GM12865 (cell line): ENCODE data around the gene RFNG.
A peak's percentile ranks its signal among the peaks of the same experiment; 100 is the strongest.

Source experiments
- DNase-seq: peaks from one replicate; pipeline ENCODE4 v3.0.0; 2010; ENCODE audit warnings: low read depth
- H3K4me3 ChIP-seq: 2 replicates; pipeline ENCODE4 v1.5.1; 2011; ENCODE audit warnings: mild to moderate bottlenecking, low read depth, low read length, control low read depth
- TF ChIP-seq, protein P1 (sequence below): IDR thresholded peaks from 2 replicates; pipeline ENCODE4 v1.5.1; 2011; ENCODE audit warnings: low read length, control low read depth, low read depth, inconsistent platforms; ENCODE audit not compliant: insufficient read depth; ENCODE audit errors: missing control alignments

RFNG gene

GRCh38 chr17:82097919-82098168 lies 46.2 kb upstream of the RFNG start:
- H3K4me3 ChIP-seq: peak overlapping the region; percentile 94
- DNase-seq: no peak
- TF ChIP-seq, protein P1, sequence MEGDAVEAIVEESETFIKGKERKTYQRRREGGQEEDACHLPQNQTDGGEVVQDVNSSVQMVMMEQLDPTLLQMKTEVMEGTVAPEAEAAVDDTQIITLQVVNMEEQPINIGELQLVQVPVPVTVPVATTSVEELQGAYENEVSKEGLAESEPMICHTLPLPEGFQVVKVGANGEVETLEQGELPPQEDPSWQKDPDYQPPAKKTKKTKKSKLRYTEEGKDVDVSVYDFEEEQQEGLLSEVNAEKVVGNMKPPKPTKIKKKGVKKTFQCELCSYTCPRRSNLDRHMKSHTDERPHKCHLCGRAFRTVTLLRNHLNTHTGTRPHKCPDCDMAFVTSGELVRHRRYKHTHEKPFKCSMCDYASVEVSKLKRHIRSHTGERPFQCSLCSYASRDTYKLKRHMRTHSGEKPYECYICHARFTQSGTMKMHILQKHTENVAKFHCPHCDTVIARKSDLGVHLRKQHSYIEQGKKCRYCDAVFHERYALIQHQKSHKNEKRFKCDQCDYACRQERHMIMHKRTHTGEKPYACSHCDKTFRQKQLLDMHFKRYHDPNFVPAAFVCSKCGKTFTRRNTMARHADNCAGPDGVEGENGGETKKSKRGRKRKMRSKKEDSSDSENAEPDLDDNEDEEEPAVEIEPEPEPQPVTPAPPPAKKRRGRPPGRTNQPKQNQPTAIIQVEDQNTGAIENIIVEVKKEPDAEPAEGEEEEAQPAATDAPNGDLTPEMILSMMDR: no peak

DNA sequence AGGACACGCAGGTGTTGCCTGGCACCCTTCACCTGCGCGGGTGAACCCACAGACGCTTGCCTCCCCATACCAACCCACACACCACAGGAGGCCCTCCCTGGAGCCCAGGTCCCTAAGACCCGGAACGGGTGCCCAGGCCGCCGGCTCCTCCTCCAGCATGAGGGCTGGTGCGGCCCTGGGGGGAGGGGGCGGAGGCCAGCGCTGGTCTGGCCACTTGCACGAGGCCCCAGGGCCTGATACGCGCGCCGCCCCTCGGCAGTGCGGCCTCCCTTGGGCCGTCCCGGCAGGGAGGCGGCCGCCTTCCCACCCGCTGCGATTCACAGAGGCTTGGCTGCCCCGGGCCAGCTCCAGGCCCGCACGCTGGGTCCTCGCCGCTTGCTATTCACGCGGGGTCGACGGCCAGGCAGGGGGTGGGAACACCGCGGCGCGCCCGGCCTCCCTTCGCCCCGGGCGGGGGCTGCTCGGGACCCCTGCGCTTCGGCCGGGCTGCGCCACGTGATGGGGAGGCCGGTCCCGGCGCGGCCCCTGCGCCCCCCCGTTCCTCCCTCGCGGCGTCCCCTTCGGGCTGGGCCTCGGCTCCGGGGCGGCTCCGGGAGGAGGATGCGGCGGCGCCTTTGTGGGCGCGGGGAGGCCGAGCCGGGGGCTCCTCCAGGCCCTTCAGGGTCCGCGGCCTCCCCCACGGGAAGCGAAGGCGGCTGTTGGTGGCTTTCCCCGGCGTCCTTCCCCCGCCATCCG lies 45.7 kb upstream of the RFNG start:
- H3K4me3 ChIP-seq: peak overlapping the region; percentile 94
- peak; percentile 49 for DNase-seq
- TF ChIP-seq, protein P1: no peak

DNA sequence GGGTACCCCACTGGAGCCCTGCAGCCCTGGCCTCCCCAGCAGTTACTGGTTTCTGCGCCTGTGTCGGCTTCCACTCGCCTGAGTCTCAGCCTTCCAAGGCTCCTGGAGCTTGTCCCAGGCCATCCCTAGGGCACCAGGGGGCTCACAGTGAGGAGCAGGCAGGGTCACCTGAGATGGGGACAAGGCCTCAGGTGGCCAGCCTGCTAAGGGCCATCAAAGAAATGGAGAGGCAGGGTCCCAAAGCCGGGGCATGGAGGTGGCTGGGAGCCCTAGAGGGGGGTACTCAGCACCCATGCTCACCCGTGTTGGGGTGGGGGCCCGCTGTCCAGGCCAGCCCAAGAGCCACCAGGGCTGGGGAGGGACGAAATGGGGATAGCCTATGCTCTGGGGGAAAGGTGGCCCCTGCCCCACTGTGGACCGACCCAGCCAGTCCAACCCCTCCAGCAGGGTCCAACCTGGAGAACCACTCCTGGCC lies 45.1 kb upstream of the RFNG start:
- peak overlapping the region; percentile 94 for H3K4me3 ChIP-seq
- peak; percentile 10 for DNase-seq
- TF ChIP-seq, protein P1: no peak

DNA sequence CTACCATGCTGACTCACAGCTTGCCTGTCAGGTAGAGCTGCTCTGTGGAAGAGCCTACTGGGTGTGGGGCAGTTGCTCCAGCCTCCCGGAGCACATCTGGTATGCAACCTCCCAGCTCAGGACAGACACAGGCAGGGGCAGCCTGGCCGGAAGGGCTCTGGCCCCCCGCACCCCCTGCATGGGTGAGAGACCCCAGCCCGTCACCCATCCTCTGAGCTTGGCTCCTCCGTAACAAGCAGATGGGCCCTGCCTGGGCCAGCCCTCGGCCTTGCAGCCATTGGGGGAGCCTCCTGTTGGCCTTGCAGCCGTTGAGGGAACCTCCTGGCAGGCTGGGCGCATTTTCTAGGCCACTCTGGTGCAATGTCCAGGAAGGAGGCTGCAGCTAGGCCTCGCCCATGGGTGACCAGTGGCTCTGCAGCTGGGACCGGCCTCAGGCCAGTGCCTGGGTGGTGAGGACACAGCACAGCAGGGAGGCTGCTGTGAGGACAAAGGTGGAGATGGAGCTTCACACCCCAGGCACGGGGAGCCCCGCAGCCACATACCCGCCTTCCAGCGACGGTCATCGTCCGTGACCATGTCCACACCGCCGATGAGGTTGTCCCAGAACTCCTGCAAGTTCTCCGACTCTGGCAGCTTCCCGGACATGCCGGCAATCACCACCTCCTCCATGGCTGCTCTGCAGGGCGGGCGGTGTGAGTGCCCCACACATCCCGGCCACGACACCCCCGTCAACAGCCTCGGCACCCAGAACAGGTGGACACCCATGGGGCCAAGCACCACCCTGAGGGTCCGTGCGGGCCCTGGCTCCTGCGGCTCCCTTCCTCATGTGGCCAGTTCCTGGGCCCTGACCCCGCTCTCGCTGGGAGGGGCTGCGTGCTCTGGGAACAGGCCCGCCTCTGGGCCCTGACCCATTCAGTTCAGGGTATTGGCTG lies 44.4 kb upstream of the RFNG start:
- peak overlapping the region; percentile 94 for H3K4me3 ChIP-seq
- peak; percentile 10 for DNase-seq
- TF ChIP-seq, protein P1: no peak

GRCh38 chr17:82094931-82095776 lies 43.5 kb upstream of the RFNG start:
- TF ChIP-seq, protein P1: no peak
- no peak overlapping the region for H3K4me3 ChIP-seq
- peak; percentile 11 for DNase-seq

DNA sequence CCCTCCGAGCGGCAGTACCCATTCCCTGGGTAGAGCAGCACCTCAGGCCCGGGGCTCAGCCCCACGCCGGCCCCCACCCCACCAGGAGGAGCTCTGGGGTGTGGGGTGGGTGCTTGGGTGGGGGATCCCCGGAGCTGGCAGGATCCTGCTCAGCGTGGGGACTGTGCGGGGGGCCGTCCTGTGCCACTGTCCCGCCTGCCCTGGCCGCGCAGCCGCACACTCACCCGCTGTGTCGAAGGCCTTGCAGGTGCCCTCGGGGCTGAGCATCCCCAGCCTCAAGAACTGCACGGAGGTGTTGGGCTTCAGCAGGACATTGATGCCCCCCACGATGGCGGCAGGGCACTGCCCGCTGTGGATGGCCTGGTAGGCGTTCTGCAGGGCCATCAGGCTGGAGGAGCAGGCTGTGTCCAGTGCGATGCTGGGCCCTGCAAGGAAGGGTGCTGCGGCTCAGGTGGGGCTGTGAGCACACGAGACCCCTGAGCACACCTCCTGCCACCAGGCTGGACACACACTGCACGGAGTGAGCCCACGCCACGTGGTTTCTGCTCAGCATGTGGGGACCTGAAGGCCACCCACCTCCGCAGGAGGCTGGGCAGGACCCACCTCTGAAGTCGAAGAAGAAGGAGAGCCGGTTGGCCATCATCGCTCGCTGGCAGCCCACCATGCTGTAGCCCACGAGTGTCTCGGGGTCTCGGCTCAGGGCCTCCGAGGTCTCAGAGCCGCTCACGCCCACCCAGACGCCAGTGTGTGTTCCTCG lies 41.6 kb upstream of the RFNG start:
- TF ChIP-seq, protein P1: no peak
- peak; percentile 6 for DNase-seq
- H3K4me3 ChIP-seq: no peak overlapping the region
